CD4-positive, alpha-beta T cell treated with Interleukin-21 for 1 hour (primary cell): ENCODE data around the gene SGMS1.
"Not testable (repeated sequence)": the region's sequence is repeated elsewhere in the genome, so short reads cannot be mapped to it uniquely, and the experiment has no call there.

ENCODE experiments used
- DNase-seq: peaks from one replicate; pipeline ENCODE4 v3.0.0-alpha.2; 2020

SGMS1 gene

DNA sequence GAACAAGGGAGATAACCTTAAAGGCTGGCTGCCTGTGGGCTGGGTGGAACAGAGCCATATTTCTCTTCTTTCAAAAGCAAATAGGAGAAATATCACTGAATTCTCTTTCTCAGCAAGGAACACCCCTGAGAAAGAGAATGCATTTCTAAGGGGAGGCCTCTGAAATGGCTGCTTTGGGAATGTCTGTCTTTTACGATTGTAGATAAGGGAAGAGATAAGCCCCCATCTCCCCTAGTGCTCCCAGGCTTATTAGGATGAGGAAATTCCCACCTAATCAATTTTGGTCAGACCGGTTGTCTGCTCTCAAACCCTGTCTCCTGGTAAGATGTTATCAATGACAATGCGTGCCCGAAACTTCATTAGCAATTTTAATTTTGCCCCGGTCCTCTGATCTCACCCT is 178.0 kb downstream of the SGMS1 start:
- not testable (repeated sequence) for DNase-seq

GRCh38 chr10:50440489-50440888 is 183.3 kb downstream of the SGMS1 start:
- no peak for DNase-seq

- DNase-seq, result no peak
These were observed 183.9 kb downstream of the SGMS1 start for GRCh38 chr10:50439806-50440205.

GRCh38 chr10:50439187-50439586 is 184.6 kb downstream of the SGMS1 start:
- no peak for DNase-seq

- DNase-seq, result no peak
These were observed 185.5 kb downstream of the SGMS1 start for GRCh38 chr10:50438049-50438936.

DNA sequence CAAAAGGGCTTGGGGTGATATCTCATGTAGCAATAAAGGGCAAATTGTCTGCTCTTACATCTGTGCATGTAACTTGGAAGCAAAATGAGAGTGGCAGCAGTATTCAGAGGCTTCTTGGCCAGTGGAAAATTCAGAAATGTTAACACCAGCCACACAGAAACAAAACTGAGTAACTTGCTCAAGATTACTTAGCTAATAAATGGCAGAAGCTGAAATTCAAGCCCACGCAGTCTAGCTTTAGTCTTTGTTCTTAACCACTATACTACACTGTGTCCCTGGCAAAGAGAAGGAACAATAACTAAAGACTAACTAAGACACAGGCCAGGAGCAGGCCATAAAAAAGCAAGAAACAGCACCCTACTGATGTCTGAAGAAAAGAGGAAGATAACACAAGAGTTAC is 186.5 kb downstream of the SGMS1 start:
- no peak for DNase-seq

GRCh38 chr10:50436805-50437204 is 187.0 kb downstream of the SGMS1 start:
- no peak for DNase-seq

GRCh38 chr10:50432211-50433009 is 191.3 kb downstream of the SGMS1 start:
- no peak for DNase-seq

- peak; percentile 30 for DNase-seq
These were observed 192.0 kb downstream of the SGMS1 start for GRCh38 chr10:50431791-50432190.

GRCh38 chr10:50431133-50431532 is 192.6 kb downstream of the SGMS1 start:
- DNase-seq, result no peak

DNA sequence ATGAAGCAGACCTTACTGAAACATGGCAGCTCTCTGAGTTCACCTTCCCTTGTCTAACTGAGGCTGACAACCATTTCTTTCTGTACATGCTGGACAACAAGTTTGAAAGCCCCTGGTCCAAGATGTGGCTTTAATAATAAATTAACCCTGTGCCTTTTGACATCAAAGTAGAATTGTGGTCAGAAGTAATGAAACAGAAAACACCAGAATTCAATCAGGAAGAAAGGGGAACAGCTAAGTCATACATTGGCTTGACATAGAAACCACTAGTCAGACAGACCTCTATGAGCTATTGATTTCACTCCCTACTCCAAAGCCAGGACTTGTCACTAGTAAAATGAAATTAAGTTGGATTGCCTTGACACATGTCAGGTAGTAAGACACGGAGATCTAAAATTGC is 197.3 kb downstream of the SGMS1 start:
- DNase-seq, result no peak

DNA sequence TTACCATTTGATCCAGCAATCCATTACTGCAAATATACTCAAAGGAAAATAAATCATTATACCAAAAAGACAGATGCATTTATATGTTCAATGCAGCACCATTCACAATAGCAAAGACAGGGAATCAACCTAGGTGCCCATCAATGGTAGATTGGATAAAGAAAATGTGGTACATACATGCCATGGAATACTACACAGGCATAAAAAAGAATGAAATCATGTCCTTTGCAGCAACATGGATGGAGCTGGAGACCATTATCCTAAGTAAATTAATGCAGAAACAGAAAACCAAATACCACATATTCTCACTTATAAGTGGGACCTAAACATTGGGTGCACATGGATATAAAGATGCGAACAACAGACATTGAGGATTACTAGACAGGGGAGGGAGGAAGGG is 198.5 kb downstream of the SGMS1 start:
- not testable (repeated sequence) for DNase-seq

GRCh38 chr10:50423448-50423847 is 200.3 kb downstream of the SGMS1 start:
- no peak for DNase-seq

DNA sequence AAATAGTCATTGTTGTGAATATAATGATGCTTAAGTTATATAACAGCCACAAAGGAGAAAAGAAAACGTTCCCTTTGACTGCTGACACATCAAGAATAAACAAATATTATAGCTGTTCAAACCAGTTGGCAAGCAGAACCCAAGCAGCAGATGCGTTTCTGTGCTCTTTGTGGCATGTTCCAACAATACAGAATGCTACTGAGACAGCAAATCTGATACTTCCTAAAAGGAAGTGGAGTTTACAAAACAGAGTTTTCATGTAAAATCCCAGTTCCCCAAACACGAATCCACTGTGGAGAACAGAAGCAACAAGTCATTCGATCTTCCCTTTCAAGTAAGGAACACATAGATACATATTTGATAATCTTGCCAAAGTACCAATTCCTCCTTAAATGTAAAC is 201.5 kb downstream of the SGMS1 start:
- no peak for DNase-seq

DNA sequence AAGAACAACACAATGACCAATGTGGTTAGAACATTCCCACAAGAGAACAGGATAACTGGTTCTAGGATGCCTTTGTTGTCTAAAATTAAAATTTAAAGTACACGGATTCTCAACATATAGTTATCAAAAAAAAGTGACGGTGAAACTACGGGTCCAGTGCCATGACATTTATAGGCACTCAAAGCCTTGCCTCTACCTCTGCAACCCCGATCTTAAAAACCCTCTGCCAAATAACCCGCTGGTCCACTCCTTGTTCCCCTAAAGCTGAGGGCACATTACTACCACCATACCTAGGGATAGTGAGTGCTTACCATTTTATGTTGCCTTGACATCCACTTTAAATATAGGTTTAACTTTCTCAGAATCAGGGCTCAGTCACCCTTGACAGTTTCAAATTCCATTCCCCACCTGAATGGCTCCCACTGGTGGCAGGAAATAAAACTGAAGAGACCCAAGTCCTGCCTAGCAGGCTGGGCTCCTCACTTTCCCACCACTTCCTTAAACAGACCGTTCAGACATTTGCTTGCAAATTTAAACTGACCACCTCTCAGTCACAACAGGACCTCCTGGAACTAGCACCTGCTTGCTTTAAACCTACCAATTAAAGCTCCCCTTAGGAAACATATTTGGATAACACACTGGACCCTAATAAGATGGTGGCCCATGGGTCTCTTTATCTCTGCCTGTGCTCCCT is 202.6 kb downstream of the SGMS1 start:
- DNase-seq, result peak; percentile 52

- DNase-seq, result no peak
These were observed 203.6 kb downstream of the SGMS1 start for GRCh38 chr10:50420196-50420595.

DNA sequence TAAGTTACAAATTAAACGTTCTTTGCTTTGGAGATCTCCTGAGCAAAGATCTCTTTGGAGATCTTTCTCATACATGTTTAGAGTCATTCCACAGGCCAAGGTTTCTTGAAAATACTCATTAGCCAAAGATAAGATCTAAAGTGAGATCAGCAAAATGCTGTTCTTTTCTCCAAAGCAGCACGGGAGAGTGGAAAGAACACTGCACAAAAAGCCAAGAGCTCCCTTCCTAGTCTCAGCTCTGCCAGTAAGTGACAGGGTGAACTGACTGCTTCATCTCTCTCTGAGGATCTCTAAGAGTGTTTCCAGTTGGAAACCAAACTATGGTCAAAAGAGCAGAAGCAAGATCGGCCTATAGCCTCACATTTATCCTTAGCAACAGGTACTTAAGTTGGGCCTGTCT is 204.0 kb downstream of the SGMS1 start:
- DNase-seq, result no peak

DNA sequence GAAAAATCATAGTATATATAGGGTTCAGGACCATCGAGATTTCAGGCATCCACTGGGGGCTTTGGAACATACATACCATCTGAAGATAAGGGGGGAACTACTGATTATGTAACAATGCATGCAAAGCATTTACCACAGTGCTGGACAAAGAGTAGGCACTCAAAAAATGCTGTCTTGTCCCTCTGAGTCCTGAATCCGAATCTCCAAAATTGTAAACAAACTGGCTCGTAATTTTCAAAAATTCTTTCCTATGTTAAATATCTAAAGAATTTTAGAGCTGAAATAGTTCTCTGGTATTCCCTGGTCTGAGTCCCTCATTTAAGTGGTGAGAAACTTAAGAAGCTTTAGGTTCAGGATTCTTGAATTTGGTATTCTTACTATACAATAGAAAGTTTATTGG is 204.7 kb downstream of the SGMS1 start:
- no peak for DNase-seq

GRCh38 chr10:50417886-50418830 is 205.6 kb downstream of the SGMS1 start:
- DNase-seq, result peak; percentile 58

DNA sequence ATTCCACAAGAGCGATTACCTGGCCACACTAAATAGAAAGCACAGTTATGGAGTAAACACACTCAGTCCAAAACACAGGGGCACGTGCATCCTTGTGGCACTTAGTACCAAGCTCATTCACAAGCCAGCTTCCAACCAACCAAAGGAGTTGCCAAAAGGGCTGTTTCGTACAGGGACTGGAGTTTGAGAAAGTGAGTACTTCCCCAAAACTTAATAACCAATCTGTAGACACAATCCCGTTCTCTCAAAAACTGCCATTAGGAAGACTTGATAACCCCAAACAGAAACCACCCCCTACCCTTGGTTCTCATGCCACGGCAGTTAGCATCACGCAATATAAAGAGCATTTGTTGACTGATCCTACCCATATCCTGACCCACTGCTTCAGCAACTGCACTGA is 206.3 kb downstream of the SGMS1 start:
- peak; percentile 15 for DNase-seq

DNA sequence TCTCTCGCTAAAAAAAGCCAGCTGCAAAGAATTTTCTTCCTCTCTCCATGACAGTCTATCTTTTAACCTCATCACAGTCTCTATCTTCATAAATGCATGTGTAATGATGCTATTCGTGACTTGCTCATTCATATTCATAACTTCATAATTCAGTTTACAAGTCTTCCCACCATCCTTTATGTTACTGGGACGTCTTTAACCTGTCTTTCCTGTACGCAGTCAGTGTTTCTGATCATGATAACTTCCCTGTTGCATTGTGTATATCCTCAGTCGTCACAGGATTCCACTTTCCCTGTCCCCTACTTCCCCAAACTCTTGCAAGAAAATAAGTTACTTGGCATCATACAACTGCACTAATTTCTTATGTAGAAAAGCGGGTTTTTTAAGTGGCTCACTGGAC is 206.9 kb downstream of the SGMS1 start:
- DNase-seq, result no peak

GRCh38 chr10:50416181-50416824 is 207.5 kb downstream of the SGMS1 start:
- no peak for DNase-seq
